ENCODE measurements around the gene CHCHD3.

The CHCHD3 gene

GRCh38 chr7:132879579-132879978, 202.3 kb downstream of the CHCHD3 start:
- intact Hi-C loops (cut with DNase I; ENCODE audit: low total_unique reads), result no loop called here
- H3K27ac ChIP-seq, result no peak overlapping the region
- H3K27me3 ChIP-seq, result no peaks in the 10 kb centered on the region
- no peak for DNase-seq
- H3K4me3 ChIP-seq, result no peak overlapping the region
- H3K9me3 ChIP-seq, result no peaks in the 10 kb centered on the region
- no peaks in the 10 kb centered on the region for H3K4me1 ChIP-seq
- TF ChIP-seq CTCF (IDR thresholded peaks at IDR 0.05), result no peak
- peaks cover 0 to 6% (median 0%) of the 10 kb centered on the region in 3 donors for H3K36me3 ChIP-seq

GRCh38 chr7:132878204-132878919, 203.5 kb downstream of the CHCHD3 start:
- intact Hi-C loops (cut with DNase I; ENCODE audit: low total_unique reads), result no loop called here
- Histone ChIP-seq H3K27me3 (no peaks in the 10 kb centered on the region), H3K9me3 (no peaks in the 10 kb centered on the region), H3K27ac (no peak overlapping the region), H3K36me3 (no peaks in the 10 kb centered on the region), H3K4me3 (no peak overlapping the region), H3K4me1 (no peaks in the 10 kb centered on the region)
- no peak for DNase-seq
- TF ChIP-seq CTCF (IDR thresholded peaks at IDR 0.05), result no peak

GRCh38 chr7:132877573-132877972, 204.3 kb downstream of the CHCHD3 start:
- no peak for DNase-seq
- H3K27me3 ChIP-seq, result no peaks in the 10 kb centered on the region
- intact Hi-C loops (cut with DNase I; ENCODE audit: low total_unique reads), result no loop called here
- no peaks in the 10 kb centered on the region for H3K4me1 ChIP-seq
- H3K9me3 ChIP-seq, result no peaks in the 10 kb centered on the region
- H3K4me3 ChIP-seq, result no peak overlapping the region
- no peaks in the 10 kb centered on the region for H3K36me3 ChIP-seq
- no peak for TF ChIP-seq CTCF (IDR thresholded peaks at IDR 0.05)
- no peak overlapping the region for H3K27ac ChIP-seq

GRCh38 chr7:132876576-132876975, 205.3 kb downstream of the CHCHD3 start:
- intact Hi-C loops (cut with DNase I; ENCODE audit: low total_unique reads), result no loop called here
- Histone ChIP-seq H3K27ac (no peak overlapping the region), H3K4me3 (no peak overlapping the region), H3K36me3 (no peaks in the 10 kb centered on the region), H3K27me3 (no peaks in the 10 kb centered on the region), H3K4me1 (no peaks in the 10 kb centered on the region), H3K9me3 (no peaks in the 10 kb centered on the region)
- DNase-seq, result no peak
- TF ChIP-seq CTCF (IDR thresholded peaks at IDR 0.05), result no peak

- no peak overlapping the region for H3K27ac ChIP-seq
- TF ChIP-seq CTCF (IDR thresholded peaks at IDR 0.05), result no peak
- intact Hi-C loops (cut with DNase I; ENCODE audit: low total_unique reads), result no loop called here
- DNase-seq, result no peak
- no peaks in the 10 kb centered on the region for H3K27me3 ChIP-seq
- no peaks in the 10 kb centered on the region for H3K9me3 ChIP-seq
- no peaks in the 10 kb centered on the region for H3K36me3 ChIP-seq
- H3K4me1 ChIP-seq, result no peaks in the 10 kb centered on the region
- H3K4me3 ChIP-seq, result no peak overlapping the region
These were observed 209.9 kb downstream of the CHCHD3 start for GRCh38 chr7:132872034-132872433.

GRCh38 chr7:132871419-132871818, 210.5 kb downstream of the CHCHD3 start:
- H3K27ac ChIP-seq, result no peak overlapping the region
- no peaks in the 10 kb centered on the region for H3K9me3 ChIP-seq
- TF ChIP-seq CTCF (IDR thresholded peaks at IDR 0.05), result no peak
- no peak for DNase-seq
- no peak overlapping the region for H3K4me3 ChIP-seq
- no peaks in the 10 kb centered on the region for H3K36me3 ChIP-seq
- intact Hi-C loops (cut with DNase I; ENCODE audit: low total_unique reads), result no loop called here
- H3K27me3 ChIP-seq, result no peaks in the 10 kb centered on the region
- H3K4me1 ChIP-seq, result no peaks in the 10 kb centered on the region
